ENCODE measurements around the gene ALDH1L1. TPM values are rescaled to one million over a fixed set of nuclear protein-coding genes. Genes with fewer than 3 reads are reported as not detected.

Gene ALDH1L1
- total RNA-seq, 1 donor from 2014 or later = 3.6 TPM

GRCh38 chr3:126056681-126057500 is 123.5 kb downstream of the ALDH1L1 start:
- DNase-seq (ENCODE audit: low spot score) = no peak

- DNase-seq (ENCODE audit: low spot score) = no peak
Observed at GRCh38 chr3:126056088-126056487, 124.3 kb downstream of the ALDH1L1 start.

GRCh38 chr3:126054870-126055269 is 125.5 kb downstream of the ALDH1L1 start:
- DNase-seq (ENCODE audit: low spot score) = no peak

GRCh38 chr3:126053949-126054569 is 126.3 kb downstream of the ALDH1L1 start:
- no peak for DNase-seq (ENCODE audit: low spot score)

Other genes starting within 250 kb of the ALDH1L1 start
- gene ROPN1B, start 211.4 kb downstream of the ALDH1L1 start, total RNA-seq (ENCODE audit: insufficient read depth, low replicate concordance) = 1.7 TPM
- gene SLC41A3, start 96.5 kb downstream of the ALDH1L1 start, total RNA-seq (ENCODE audit: insufficient read depth, low replicate concordance) = 39.2 TPM
- 1.7 TPM for gene KLF15, start 176.8 kb upstream of the ALDH1L1 start, total RNA-seq (ENCODE audit: insufficient read depth, low replicate concordance)
- gene CFAP100, start 214.3 kb upstream of the ALDH1L1 start, total RNA-seq (ENCODE audit: insufficient read depth, low replicate concordance) = 3.4 TPM